Measurements from ENCODE around the gene MYO1E.

Gene MYO1E

GRCh38 chr15:59312205-59312604 is 60.5 kb downstream of the MYO1E start:
- DNase-seq = no peak

GRCh38 chr15:59311195-59311594 is 61.5 kb downstream of the MYO1E start:
- DNase-seq = no peak

GRCh38 chr15:59309405-59309804 is 63.3 kb downstream of the MYO1E start:
- no peak for DNase-seq

- no peak for DNase-seq
Observed at GRCh38 chr15:59307165-59307537, 65.5 kb downstream of the MYO1E start.

- no peak for DNase-seq
Observed at GRCh38 chr15:59306520-59307164, 66.0 kb downstream of the MYO1E start.

GRCh38 chr15:59304807-59305206 is 67.9 kb downstream of the MYO1E start:
- no peak for DNase-seq

- no peak for DNase-seq
Observed at GRCh38 chr15:59304034-59304795, 68.5 kb downstream of the MYO1E start.

- DNase-seq = no peak
Observed at GRCh38 chr15:59303633-59304032, 69.0 kb downstream of the MYO1E start.

GRCh38 chr15:59303136-59303535 is 69.5 kb downstream of the MYO1E start:
- no peak for DNase-seq

GRCh38 chr15:59301527-59301926 is 71.1 kb downstream of the MYO1E start:
- DNase-seq = no peak

GRCh38 chr15:59300618-59301139 is 72.0 kb downstream of the MYO1E start:
- DNase-seq = no peak

GRCh38 chr15:59299929-59300617 is 72.6 kb downstream of the MYO1E start:
- no peak for DNase-seq

GRCh38 chr15:59298854-59299250 is 73.8 kb downstream of the MYO1E start:
- DNase-seq = no peak

GRCh38 chr15:59298225-59298853 is 74.3 kb downstream of the MYO1E start:
- DNase-seq = no peak

GRCh38 chr15:59296181-59296617 is 76.5 kb downstream of the MYO1E start:
- no peak for DNase-seq

- DNase-seq = no peak
Observed at GRCh38 chr15:59295261-59296001, 77.2 kb downstream of the MYO1E start.

- DNase-seq = no peak
Observed at GRCh38 chr15:59294574-59295260, 78.0 kb downstream of the MYO1E start.

- no peak for DNase-seq
Observed at GRCh38 chr15:59292442-59293151, 80.1 kb downstream of the MYO1E start.

GRCh38 chr15:59291213-59291549 is 81.5 kb downstream of the MYO1E start:
- no peak for DNase-seq

- DNase-seq = no peak
Observed at GRCh38 chr15:59290295-59291212, 82.1 kb downstream of the MYO1E start.

All from NCI-H1417 treated with DMSO at 0.1 percent for 48 hours (cell line).